H1 (cell line): ENCODE results near the gene MARCOL. TPM values are rescaled to one million over a fixed set of nuclear protein-coding genes. Genes with fewer than 3 reads are reported as not detected.

ENCODE experiments used
- CTCF ChIA-PET: fragments of 300-600 bp; sonication (Branson Sonifier 250); formaldehyde crosslinking; loops from one replicate; lab custom pipeline; 2021; ENCODE audit not compliant: partially characterized antibody; lab: Charles Lee
- POLR2A ChIA-PET: fragments of 300-600 bp; sonication (Branson Sonifier 250); formaldehyde crosslinking; loops from one replicate; lab custom pipeline; 2021; ENCODE audit warnings: inconsistent platforms; ENCODE audit not compliant: partially characterized antibody; lab: Charles Lee
- DNase-seq, 2 experiments: peaks; one replicate each; pipeline versions ENCODE4 v3.0.0 to v3.0.0-alpha.2; 2010 to 2022; ENCODE audit warnings: low spot score in 2 of 2, low read depth in 1 of 2, mixed read lengths in 1 of 2
- FAIRE-seq: peaks from 2 replicates; lab custom pipeline; 2011; peaks lifted over from hg19 to GRCh38; lab: Jason Lieb, UNC
- H2AFZ ChIP-seq: 2 replicates; pipeline ENCODE4 v1.8.1; 2012; ENCODE audit warnings: low read length, inconsistent platforms
- H2AK5ac ChIP-seq: 2 replicates; pipeline ENCODE4 v1.6.1; 2013; ENCODE audit warnings: low read depth, low read length
- H2BK120ac ChIP-seq: replicated peaks from 2 replicates; pipeline ENCODE3; 2013; ENCODE audit warnings: low read depth, low read length, inconsistent platforms
- H2BK12ac ChIP-seq: 2 replicates; pipeline ENCODE4 v1.6.1; 2013; ENCODE audit warnings: low read depth, low read length
- H2BK15ac ChIP-seq: 2 replicates; pipeline ENCODE4 v1.6.1; 2013; ENCODE audit warnings: low read length
- H2BK20ac ChIP-seq: 2 replicates; pipeline ENCODE4 v1.6.1; 2013; ENCODE audit warnings: low read length
- H2BK5ac ChIP-seq: 2 replicates; pipeline ENCODE4 v1.6.1; 2013; ENCODE audit warnings: low read depth, low read length
- H3K14ac ChIP-seq: 2 replicates; pipeline ENCODE4 v1.6.1; 2013; ENCODE audit warnings: inconsistent platforms; ENCODE audit not compliant: insufficient read length
- H3K18ac ChIP-seq: 2 replicates; pipeline ENCODE4 v1.6.1; 2013; ENCODE audit warnings: low read length; ENCODE audit errors: extremely low read depth
- H3K23ac ChIP-seq: 2 replicates; pipeline ENCODE4 v1.6.1; 2013; ENCODE audit warnings: inconsistent platforms; ENCODE audit not compliant: insufficient read length
- H3K23me2 ChIP-seq: 2 replicates; pipeline ENCODE4 v1.6.1; 2013; ENCODE audit warnings: low read depth, low read length
- H3K27ac ChIP-seq: 2 replicates; pipeline ENCODE4 v1.6.1; 2011; ENCODE audit warnings: low read depth, low read length, inconsistent platforms
- H3K27me3 ChIP-seq, 4 experiments: replicated peaks in 1 of 4; 1 replicate in 1 of 4; 2 replicates in 3 of 4; pipeline versions ENCODE4 v1.6.1 to v1.8.1; 2011 to 2013; ENCODE audit warnings: low read length in 3 of 4, mild to moderate bottlenecking in 3 of 4, inconsistent platforms in 2 of 4, mixed read lengths in 2 of 4, moderate library complexity in 1 of 4; ENCODE audit not compliant: control insufficient read depth in 3 of 4, insufficient read depth in 3 of 4; ENCODE audit errors: extremely low read depth in 1 of 4
- H3K36me3 ChIP-seq, 4 experiments: 2 replicates each; pipeline versions ENCODE4 v1.6.1 to v1.8.1; 2011 to 2013; ENCODE audit warnings: mild to moderate bottlenecking in 4 of 4, low read length in 3 of 4, moderate library complexity in 2 of 4, control low read depth in 1 of 4, inconsistent platforms in 1 of 4; ENCODE audit not compliant: insufficient read depth in 4 of 4, control insufficient read depth in 2 of 4
- H3K4ac ChIP-seq: replicated peaks from 2 replicates; pipeline ENCODE3; 2013; ENCODE audit warnings: low read length, low read depth, mixed read lengths, inconsistent platforms; ENCODE audit not compliant: insufficient read length
- H3K4me1 ChIP-seq, 4 experiments: replicated peaks in 1 of 4; 1 replicate in 1 of 4; 2 replicates in 3 of 4; pipeline versions ENCODE4 v1.6.1 to v1.8.1; 2011 to 2013; ENCODE audit warnings: low read length in 3 of 4, inconsistent platforms in 2 of 4, mixed read lengths in 1 of 4; ENCODE audit not compliant: insufficient read depth in 4 of 4, control insufficient read depth in 3 of 4
- H3K4me2 ChIP-seq, 2 experiments: 2 replicates each; pipeline versions ENCODE4 v1.6.1 to v1.8.1; 2011 to 2013; ENCODE audit warnings: low read depth in 2 of 2, low read length in 2 of 2, control low read depth in 1 of 2, inconsistent platforms in 1 of 2, mild to moderate bottlenecking in 1 of 2; ENCODE audit not compliant: insufficient read depth in 1 of 2
- H3K4me3 ChIP-seq, 4 experiments: fragments of 200-600, 300-600 bp in 1 of 4; sonication (generic), shearing (Covaris generic), sonication (Bioruptor Twin) in 1 of 4; 2 replicates each; pipeline versions ENCODE4 v1.5.1 to v1.8.1; 2011 to 2016; ENCODE audit warnings: low read length in 4 of 4, low read depth in 3 of 4, control low read depth in 2 of 4, inconsistent platforms in 2 of 4, mild to moderate bottlenecking in 2 of 4, mixed read lengths in 1 of 4, moderate library complexity in 1 of 4; ENCODE audit not compliant: insufficient read depth in 2 of 4; ENCODE audit errors: extremely low read depth in 1 of 4
- H3K56ac ChIP-seq: replicated peaks from 2 replicates; pipeline ENCODE3; 2013; ENCODE audit warnings: low read depth, mild to moderate bottlenecking, mixed read lengths, low read length, inconsistent platforms; ENCODE audit not compliant: insufficient read length
- H3K79me1 ChIP-seq: 2 replicates; pipeline ENCODE4 v1.6.1; 2013; ENCODE audit warnings: low read depth, low read length, control low read depth
- H3K79me2 ChIP-seq, 2 experiments: 2 replicates each; pipeline versions ENCODE4 v1.6.1 to v1.8.1; 2012 to 2013; ENCODE audit warnings: low read length in 2 of 2, mild to moderate bottlenecking in 2 of 2, inconsistent platforms in 1 of 2; ENCODE audit not compliant: insufficient read depth in 2 of 2, control insufficient read depth in 1 of 2
- H3K9ac ChIP-seq, 4 experiments: replicated peaks in 1 of 4; 1 replicate in 1 of 4; 2 replicates in 3 of 4; pipeline versions ENCODE4 v1.6.1 to v1.8.1; 2011 to 2013; ENCODE audit warnings: low read depth in 3 of 4, low read length in 3 of 4, control low read depth in 2 of 4, mild to moderate bottlenecking in 2 of 4, moderate library complexity in 2 of 4, inconsistent platforms in 1 of 4; ENCODE audit errors: extremely low read depth in 1 of 4
- H3K9me3 ChIP-seq, 2 experiments: 2 replicates each; pipeline versions ENCODE4 v1.6.1 to v1.8.1; 2012 to 2013; ENCODE audit warnings: mild to moderate bottlenecking in 2 of 2, moderate library complexity in 2 of 2, control low read depth in 1 of 2, inconsistent platforms in 1 of 2, low read depth in 1 of 2, low read length in 1 of 2, mixed read lengths in 1 of 2; ENCODE audit not compliant: insufficient read depth in 2 of 2
- H4K20me1 ChIP-seq, 2 experiments: replicated peaks in 1 of 2; 2 replicates each; pipeline versions ENCODE3 to v1.8.1; 2011 to 2013; ENCODE audit warnings: inconsistent platforms in 2 of 2, low read length in 2 of 2, mild to moderate bottlenecking in 1 of 2; ENCODE audit not compliant: insufficient read depth in 2 of 2, control insufficient read depth in 1 of 2
- H4K5ac ChIP-seq: 2 replicates; pipeline ENCODE4 v1.6.1; 2013; ENCODE audit warnings: low read length, low read depth, mixed read lengths, inconsistent platforms; ENCODE audit not compliant: insufficient read length
- H4K8ac ChIP-seq: 2 replicates; pipeline ENCODE4 v1.8.0; 2013; ENCODE audit warnings: mild to moderate bottlenecking, moderate library complexity, low read length, inconsistent platforms; ENCODE audit not compliant: insufficient read depth; ENCODE audit errors: extremely low read depth
- H4K91ac ChIP-seq: replicated peaks from 2 replicates; pipeline ENCODE3; 2013; ENCODE audit warnings: low read length, mixed read lengths, inconsistent platforms; ENCODE audit not compliant: insufficient read length
- ATF3 ChIP-seq: IDR thresholded peaks from 2 replicates; pipeline ENCODE4 v1.6.1; 2011; ENCODE audit warnings: low read depth, mild to moderate bottlenecking, low read length; ENCODE audit not compliant: insufficient read depth
- CBX5 ChIP-seq: fragments of 300-800, 300-1000 bp; sonication (generic); IDR thresholded peaks from 2 replicates; pipeline ENCODE4 v1.7.1; 2016; ENCODE audit warnings: antibody characterized with exemption, low read length, low read depth
- EP300 ChIP-seq, 2 experiments: IDR thresholded peaks; 1 replicate in 1 of 2; 2 replicates in 1 of 2; pipeline ENCODE4 v1.6.1; 2011 to 2012; ENCODE audit warnings: low read depth in 2 of 2, low read length in 2 of 2, mild to moderate bottlenecking in 2 of 2, borderline replicate concordance in 1 of 2, inconsistent platforms in 1 of 2, moderate library complexity in 1 of 2
- RBBP5 ChIP-seq: IDR thresholded peaks from 2 replicates; pipeline ENCODE4 v1.7.1; 2012; ENCODE audit warnings: low read depth, mild to moderate bottlenecking, inconsistent platforms, low read length, moderate library complexity, borderline replicate concordance
- SP1 ChIP-seq: IDR thresholded peaks from 2 replicates; pipeline ENCODE4 v1.6.1; 2011; ENCODE audit warnings: low read depth, low read length
- SUZ12 ChIP-seq: fragments of 200-600 bp; sonication (generic); IDR thresholded peaks from 2 replicates; pipeline ENCODE4 v1.6.1; 2012; ENCODE audit warnings: mild to moderate bottlenecking, inconsistent platforms, low read length, moderate library complexity, mixed read lengths
- TAF7 ChIP-seq: optimal IDR thresholded peaks from 2 replicates; pipeline ENCODE3; 2011; ENCODE audit warnings: low read depth, mild to moderate bottlenecking, inconsistent platforms, low read length, moderate library complexity, borderline replicate concordance
- USF2 ChIP-seq: IDR thresholded peaks from 2 replicates; pipeline ENCODE4 v1.6.1; 2011; ENCODE audit warnings: low read length, improper control_type of control experiment
- WGBS, 2 experiments: shearing (Covaris generic) in 1 of 2; methylation state at CpG; one replicate each; pipeline versions ENCODE4 v1.1.6 to v1.1.7; 2013 to 2015; ENCODE audit warnings: low lambda C conversion rate in 2 of 2, mixed read lengths in 2 of 2, inconsistent platforms in 1 of 2, low coverage in 1 of 2, missing lambda C conversion rate in 1 of 2; ENCODE audit not compliant: insufficient replicate concordance in 2 of 2, insufficient coverage in 1 of 2, insufficient read length in 1 of 2; ENCODE audit errors: extremely low coverage in 1 of 2, missing lambda C conversion rate in 1 of 2; 5-methylcytosine and 5-hydroxymethylcytosine counted together
- polyA plus RNA-seq, 7 experiments: library from polyadenylated mRNA; depleted of rRNA in 3 of 7; stranded (reverse) in 5 of 7; unstranded in 2 of 7; fragments of >200 nt in 5 of 7; fragments of 200-250 nt in 2 of 7; gene quantifications; 1 replicate in 5 of 7; 2 replicates in 1 of 7; 4 replicates in 1 of 7; pipeline versions ENCODE4 v1.2.1 to v1.2.3, GENCODE V29; 2011 to 2013; ENCODE audit warnings: missing spikeins in 2 of 7, mixed read lengths in 2 of 7
- total RNA-seq: library from RNA; stranded (reverse); fragmentation: NEBNext Ultra II Directional; extraction: Animal tissue kit (Norgen Biotek cat#: 25700); gene quantifications from 2 replicates; pipeline ENCODE4 v1.2.1, GENCODE V29; 2021
- TF ChIP-seq, protein P1 (sequence below), 3 experiments: IDR thresholded peaks; 1 replicate in 2 of 3; 2 replicates in 1 of 3; pipeline versions ENCODE4 v1.5.1 to v1.6.1; 2011; ENCODE audit warnings: low read length in 3 of 3, mild to moderate bottlenecking in 3 of 3, inconsistent platforms in 2 of 3, low read depth in 1 of 3, moderate library complexity in 1 of 3; ENCODE audit not compliant: insufficient read depth in 1 of 3; ENCODE audit errors: control extremely low read depth in 1 of 3

MARCOL gene
- total and polyA plus RNA-seq, 2 of the 8 experiments (the other 6 are each of a cell fraction or from before 2014, with no cell fraction given), result not detected

GRCh38 chr5:148205865-148206264, 32.5 kb upstream of the MARCOL start:
- Histone ChIP-seq H3K27ac (no peak overlapping the region), H3K4me1 (no peaks in the 10 kb centered on the region), H3K4ac (no peak overlapping the region), H4K91ac (no peak overlapping the region), H3K79me1 (no peaks in the 10 kb centered on the region), H3K14ac (no peak overlapping the region), H4K20me1 (no peaks in the 10 kb centered on the region), H3K27me3 (no peaks in the 10 kb centered on the region), H3K23me2 (no peaks in the 10 kb centered on the region), H3K79me2 (no peaks in the 10 kb centered on the region), H2BK12ac (no peak overlapping the region), H3K36me3 (no peaks in the 10 kb centered on the region; a peak in 1 of 8 replicates), H4K8ac (no peak overlapping the region), H2BK15ac (no peak overlapping the region), H2AFZ (no peak overlapping the region), H2BK120ac (no peak overlapping the region), H3K9ac (no peak overlapping the region), H3K18ac (no peak overlapping the region), H2BK20ac (no peak overlapping the region), H3K9me3 (no peaks in the 10 kb centered on the region), H3K4me3 (no peak overlapping the region), H4K5ac (no peak overlapping the region), H2AK5ac (no peak overlapping the region), H2BK5ac (no peak overlapping the region), H3K4me2 (no peak overlapping the region), H3K23ac (no peak overlapping the region), H3K56ac (no peak overlapping the region)
- DNase-seq, result no peak
- WGBS, 2 experiments, result 94% methylated on average over 1 of the region's 1 CpG; no CpG with 5 or more reads in 1 of the 2 experiments
- POLR2A ChIA-PET, result no interaction called here
- CTCF ChIA-PET, result interaction anchor here (0.6 kb wide), 1 partner anchor 1560 kb away, joined by 7 read pairs; no protein-coding TSS in a partner anchor
- no peak for FAIRE-seq
- TF ChIP-seq, protein P1, sequence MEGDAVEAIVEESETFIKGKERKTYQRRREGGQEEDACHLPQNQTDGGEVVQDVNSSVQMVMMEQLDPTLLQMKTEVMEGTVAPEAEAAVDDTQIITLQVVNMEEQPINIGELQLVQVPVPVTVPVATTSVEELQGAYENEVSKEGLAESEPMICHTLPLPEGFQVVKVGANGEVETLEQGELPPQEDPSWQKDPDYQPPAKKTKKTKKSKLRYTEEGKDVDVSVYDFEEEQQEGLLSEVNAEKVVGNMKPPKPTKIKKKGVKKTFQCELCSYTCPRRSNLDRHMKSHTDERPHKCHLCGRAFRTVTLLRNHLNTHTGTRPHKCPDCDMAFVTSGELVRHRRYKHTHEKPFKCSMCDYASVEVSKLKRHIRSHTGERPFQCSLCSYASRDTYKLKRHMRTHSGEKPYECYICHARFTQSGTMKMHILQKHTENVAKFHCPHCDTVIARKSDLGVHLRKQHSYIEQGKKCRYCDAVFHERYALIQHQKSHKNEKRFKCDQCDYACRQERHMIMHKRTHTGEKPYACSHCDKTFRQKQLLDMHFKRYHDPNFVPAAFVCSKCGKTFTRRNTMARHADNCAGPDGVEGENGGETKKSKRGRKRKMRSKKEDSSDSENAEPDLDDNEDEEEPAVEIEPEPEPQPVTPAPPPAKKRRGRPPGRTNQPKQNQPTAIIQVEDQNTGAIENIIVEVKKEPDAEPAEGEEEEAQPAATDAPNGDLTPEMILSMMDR (IDR thresholded peaks at IDR 0.05; ENCODE audit: control extremely low read depth in 1 of 3, insufficient read depth in 1 of 3, low read depth in 1 of 3, low read length in 3 of 3), result no peak
- no peak for TF ChIP-seq ATF3
- TF ChIP-seq EP300 (IDR thresholded peaks at IDR 0.05; ENCODE audit: borderline replicate concordance in 1 of 2, low read depth in 2 of 2, low read length in 2 of 2), result no peak
- no peak for TF ChIP-seq SP1
- no peak for TF ChIP-seq USF2
- no peak for TF ChIP-seq RBBP5
- no peak for TF ChIP-seq CBX5
- TF ChIP-seq TAF7, result no peak
- no peak for TF ChIP-seq SUZ12
